HG03025 (cell line): ENCODE results near the gene ARL9.
A peak's percentile ranks its signal among the peaks of the same experiment; 100 is the strongest.
"Not testable (repeated sequence)": the region's sequence is repeated elsewhere in the genome, so short reads cannot be mapped to it uniquely, and the experiment has no call there.

Experiments used
- ATAC-seq: cut with Tn5 transposase; IDR thresholded peaks from one replicate; pipeline ENCODE4 v1.9.1; 2021; ENCODE audit warnings: mild to moderate bottlenecking, moderate library complexity; ENCODE audit not compliant: unreplicated experiment, low FRiP score

ARL9 gene, protein sequence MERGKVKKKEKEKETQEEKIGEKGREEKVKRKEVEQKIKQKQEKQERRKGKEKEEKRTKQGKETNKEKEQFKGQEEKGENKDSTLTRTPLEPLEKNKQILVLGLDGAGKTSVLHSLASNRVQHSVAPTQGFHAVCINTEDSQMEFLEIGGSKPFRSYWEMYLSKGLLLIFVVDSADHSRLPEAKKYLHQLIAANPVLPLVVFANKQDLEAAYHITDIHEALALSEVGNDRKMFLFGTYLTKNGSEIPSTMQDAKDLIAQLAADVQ

GRCh38 chr4:56505269-56506130 is at the start of gene ARL9:
Gene ARL9 (plus strand): TSS chr4:56505791. CDS start chr4:56505863, 72 bp downstream.
- peak; percentile 61 for ATAC-seq

GRCh38 chr4:56460085-56460484 is 45.5 kb upstream of the ARL9 start:
- no peak for ATAC-seq

GRCh38 chr4:56462157-56462556 is 43.4 kb upstream of the ARL9 start:
- ATAC-seq, result no peak

DNA sequence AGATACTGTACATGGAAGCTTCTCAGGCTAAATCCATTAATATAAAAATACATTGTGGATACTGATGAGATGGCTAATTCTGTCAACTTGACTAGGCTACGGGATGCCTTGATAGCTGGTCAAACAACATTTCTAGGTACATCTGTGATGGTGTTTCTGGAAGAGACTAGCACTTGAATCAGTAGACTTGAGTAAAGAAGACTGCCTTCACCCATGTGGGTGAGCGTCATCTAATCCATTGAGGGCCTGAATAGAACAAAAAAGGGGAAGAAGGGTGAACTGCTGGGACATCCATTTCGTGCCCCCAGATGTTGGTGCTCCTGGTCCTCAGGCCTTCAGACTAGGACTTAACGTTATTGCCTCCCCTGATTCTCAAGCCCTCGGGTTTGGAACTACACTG is 41.9 kb upstream of the ARL9 start:
- no peak for ATAC-seq

- ATAC-seq, result no peak
Observed at GRCh38 chr4:56464581-56464980, 41.0 kb upstream of the ARL9 start.

- ATAC-seq, result no peak
Observed at GRCh38 chr4:56465599-56466295, 39.8 kb upstream of the ARL9 start.

GRCh38 chr4:56466296-56466761 is 39.3 kb upstream of the ARL9 start:
- not testable (repeated sequence) for ATAC-seq

- ATAC-seq, result no peak
Observed at GRCh38 chr4:56466910-56467283, 38.7 kb upstream of the ARL9 start.

GRCh38 chr4:56467284-56468096 is 38.1 kb upstream of the ARL9 start, which contains the start of gene SRP72:
Gene SRP72 (plus strand): TSS chr4:56467617. CDS start chr4:56467636, 19 bp downstream.
- peak; percentile 92 for ATAC-seq

GRCh38 chr4:56468097-56468422 is 37.5 kb upstream of the ARL9 start:
- ATAC-seq, result peak; percentile 54

GRCh38 chr4:56469489-56470210 is 35.9 kb upstream of the ARL9 start:
- ATAC-seq, result no peak

GRCh38 chr4:56475917-56476316 is 29.7 kb upstream of the ARL9 start:
- peak; percentile 90 for ATAC-seq

- ATAC-seq, result no peak
Observed at GRCh38 chr4:56477192-56477702, 28.3 kb upstream of the ARL9 start.

DNA sequence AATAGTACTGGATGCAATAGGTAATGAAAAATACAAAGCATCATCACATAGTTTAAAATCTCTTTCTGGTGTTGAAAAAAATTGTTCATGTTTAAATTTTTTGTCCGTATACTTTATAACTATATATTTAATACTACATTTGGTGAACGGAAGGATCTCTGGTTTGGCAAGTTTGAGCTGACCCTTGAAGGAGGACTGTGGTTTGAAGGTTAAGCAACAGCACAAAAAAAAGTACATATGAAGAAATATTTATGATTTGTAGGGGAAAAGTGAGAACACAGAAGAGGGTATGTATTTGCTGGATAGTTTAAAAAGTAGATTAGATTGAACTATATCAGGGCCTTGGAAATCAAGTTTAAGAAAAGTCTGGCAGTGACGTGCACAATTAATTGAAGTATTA is 24.9 kb upstream of the ARL9 start:
- ATAC-seq, result no peak

- ATAC-seq, result no peak
Observed at GRCh38 chr4:56496241-56496640, 9.3 kb upstream of the ARL9 start.

- ATAC-seq, result no peak
Observed at GRCh38 chr4:56511098-56511497, 5.5 kb downstream of the ARL9 start.

- ATAC-seq, result no peak
Observed at GRCh38 chr4:56512166-56512565, 6.6 kb downstream of the ARL9 start.

DNA sequence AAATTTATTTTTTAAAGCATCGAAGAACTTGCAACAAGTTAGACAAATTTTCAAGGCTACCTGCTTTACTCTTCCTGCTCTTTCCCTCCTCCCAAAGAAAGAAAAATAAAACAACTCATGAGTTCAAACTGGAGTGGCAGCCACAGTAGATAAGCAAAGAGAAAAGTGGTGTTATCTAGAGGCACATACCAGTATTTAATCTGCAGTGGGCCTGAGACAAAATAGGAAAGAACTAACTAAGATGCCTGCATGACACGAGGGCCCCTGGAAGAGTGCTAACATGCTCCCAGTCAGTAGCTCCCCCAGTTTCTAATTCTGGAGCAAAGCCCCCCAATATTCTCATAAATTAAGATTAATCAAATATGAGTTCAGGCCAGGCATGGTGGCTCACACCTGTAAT is 7.9 kb downstream of the ARL9 start:
- no peak for ATAC-seq
